Mucosa of rectum (tissue), 2 donors: Measurements from ENCODE around the gene GID8.

Source experiments
- H3K27ac ChIP-seq, 2 donors: one replicate each; pipeline ENCODE4 v1.7.0; 2013; ENCODE audit warnings: inconsistent platforms in 2 of 2, low read depth in 2 of 2, low read length in 2 of 2
- H3K27me3 ChIP-seq, 2 donors: one replicate each; pipeline ENCODE4 v1.7.0; 2013; ENCODE audit warnings: low read length in 2 of 2; ENCODE audit not compliant: control insufficient read depth in 2 of 2, insufficient read depth in 2 of 2
- H3K36me3 ChIP-seq, 2 donors: one replicate each; pipeline ENCODE4 v1.7.0; 2013; ENCODE audit warnings: low read length in 2 of 2; ENCODE audit not compliant: control insufficient read depth in 2 of 2, insufficient read depth in 2 of 2
- H3K4me1 ChIP-seq, 2 donors: one replicate each; pipeline ENCODE4 v1.7.0; 2013; ENCODE audit warnings: low read length in 2 of 2, mild to moderate bottlenecking in 1 of 2; ENCODE audit not compliant: control insufficient read depth in 2 of 2, insufficient read depth in 2 of 2
- H3K4me3 ChIP-seq, 2 donors: one replicate each; pipeline ENCODE4 v1.7.0; 2013; ENCODE audit warnings: low read length in 2 of 2
- H3K9ac ChIP-seq, 2 donors: one replicate each; pipeline ENCODE4 v1.7.0; 2013; ENCODE audit warnings: low read length in 2 of 2, low read depth in 1 of 2, mild to moderate bottlenecking in 1 of 2
- H3K9me3 ChIP-seq, 2 donors: one replicate each; pipeline ENCODE4 v1.7.0; 2013; ENCODE audit warnings: low read length in 2 of 2; ENCODE audit not compliant: control insufficient read depth in 2 of 2
- donor health status: healthy.
- donor health status: Normal muscosa, but diverticular disease.

Gene GID8

GRCh38 chr20:62962891-62963613 is 25.1 kb downstream of the GID8 start:
- Histone ChIP-seq H3K27me3 (no peaks in the 10 kb centered on the region), H3K4me1 (no peaks in the 10 kb centered on the region), H3K36me3 (peaks cover 9 to 18% of the 10 kb centered on the region in 2 donors), H3K9ac (no peak overlapping the region), H3K4me3 (no peak overlapping the region), H3K9me3 (no peaks in the 10 kb centered on the region), H3K27ac (no peak overlapping the region)

GRCh38 chr20:62963614-62964397 is 25.9 kb downstream of the GID8 start:
- no peaks in the 10 kb centered on the region for H3K9me3 ChIP-seq
- peaks cover 9 to 15% of the 10 kb centered on the region in 2 donors for H3K36me3 ChIP-seq
- H3K4me3 ChIP-seq, result no peak overlapping the region
- H3K27ac ChIP-seq, result no peak overlapping the region
- no peaks in the 10 kb centered on the region for H3K4me1 ChIP-seq
- H3K9ac ChIP-seq, result no peak overlapping the region
- no peaks in the 10 kb centered on the region for H3K27me3 ChIP-seq

- Histone ChIP-seq H3K4me1 (no peaks in the 10 kb centered on the region), H3K9ac (no peak overlapping the region), H3K36me3 (peaks cover 9 to 14% of the 10 kb centered on the region in 2 donors), H3K27ac (no peak overlapping the region), H3K9me3 (no peaks in the 10 kb centered on the region), H3K27me3 (no peaks in the 10 kb centered on the region), H3K4me3 (no peak overlapping the region)
These were observed 26.8 kb downstream of the GID8 start for GRCh38 chr20:62964700-62965099.

- Histone ChIP-seq H3K9me3 (no peaks in the 10 kb centered on the region), H3K4me3 (no peak overlapping the region), H3K9ac (no peak overlapping the region), H3K4me1 (no peaks in the 10 kb centered on the region), H3K36me3 (peaks cover 7 to 9% of the 10 kb centered on the region in 2 donors), H3K27me3 (no peaks in the 10 kb centered on the region), H3K27ac (no peak overlapping the region)
These were observed 27.4 kb downstream of the GID8 start for GRCh38 chr20:62965363-62965771.

GRCh38 chr20:62966212-62967148 is 28.5 kb downstream of the GID8 start:
- peaks cover 0 to 3% of the 10 kb centered on the region in 2 donors for H3K27me3 ChIP-seq
- no peaks in the 10 kb centered on the region for H3K9me3 ChIP-seq
- H3K27ac ChIP-seq, result no peak overlapping the region
- H3K9ac ChIP-seq, result no peak overlapping the region
- no peaks in the 10 kb centered on the region for H3K4me1 ChIP-seq
- no peak overlapping the region for H3K4me3 ChIP-seq
- H3K36me3 ChIP-seq, result peaks cover 7 to 9% of the 10 kb centered on the region in 2 donors

- Histone ChIP-seq H3K36me3 (peaks cover 7 to 9% of the 10 kb centered on the region in 2 donors), H3K9me3 (no peaks in the 10 kb centered on the region), H3K27me3 (peaks cover 0 to 10% of the 10 kb centered on the region in 2 donors), H3K4me1 (no peaks in the 10 kb centered on the region), H3K27ac (no peak overlapping the region), H3K4me3 (no peak overlapping the region), H3K9ac (no peak overlapping the region)
These were observed 29.2 kb downstream of the GID8 start for GRCh38 chr20:62967149-62967501.

- Histone ChIP-seq H3K9ac (no peak overlapping the region), H3K4me3 (no peak overlapping the region), H3K4me1 (peaks cover 4 to 5% of the 10 kb centered on the region in 2 donors), H3K27me3 (peaks cover 0 to 15% of the 10 kb centered on the region in 2 donors), H3K9me3 (no peaks in the 10 kb centered on the region), H3K27ac (no peak overlapping the region), H3K36me3 (peaks cover 7 to 9% of the 10 kb centered on the region in 2 donors)
These were observed 29.8 kb downstream of the GID8 start for GRCh38 chr20:62967628-62968351.

- Histone ChIP-seq H3K9ac (no peak overlapping the region), H3K36me3 (peaks cover 4% of the 10 kb centered on the region in 2 donors), H3K27me3 (peaks cover 2 to 23% of the 10 kb centered on the region in 2 donors), H3K4me1 (peaks cover 5% of the 10 kb centered on the region in 2 donors), H3K9me3 (no peaks in the 10 kb centered on the region), H3K4me3 (no peak overlapping the region), H3K27ac (no peak overlapping the region)
These were observed 30.6 kb downstream of the GID8 start for GRCh38 chr20:62968378-62969178.
